GM19397 (cell line): ENCODE data around the gene CDADC1.
A peak's percentile ranks its signal among the peaks of the same experiment; 100 is the strongest.

Source experiments
- ATAC-seq: cut with Tn5 transposase; IDR thresholded peaks from one replicate; pipeline ENCODE4 v1.9.1; 2021; ENCODE audit warnings: mild to moderate bottlenecking, moderate library complexity; ENCODE audit not compliant: unreplicated experiment

CDADC1 gene

DNA sequence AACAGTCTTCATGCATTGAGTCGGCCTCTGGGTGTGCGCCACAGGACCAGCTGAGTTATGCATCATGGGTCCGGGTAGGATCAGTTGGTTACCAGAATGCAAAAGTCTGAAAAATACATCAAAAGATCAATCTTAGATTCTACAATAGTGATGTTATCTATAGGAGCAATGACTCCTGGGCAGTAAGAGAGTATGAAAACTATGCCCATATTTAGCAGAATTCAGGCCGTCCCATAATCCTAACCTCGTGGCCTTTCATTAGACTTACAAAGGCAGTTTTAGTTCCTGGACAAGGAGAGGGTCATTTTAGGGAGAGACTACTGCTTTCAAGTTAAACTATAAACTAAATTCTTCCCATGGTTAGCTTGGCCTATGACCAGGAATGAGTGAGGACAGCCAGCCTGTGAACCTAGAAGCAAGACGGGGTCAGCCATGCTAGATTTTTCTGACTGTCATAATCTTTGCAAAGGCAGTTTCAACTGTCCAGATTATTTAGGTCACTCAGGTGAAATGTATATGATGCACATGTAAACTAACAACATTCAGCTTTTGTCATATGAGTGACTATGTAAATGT lies 11.8 kb upstream of the CDADC1 start:
- no peak for ATAC-seq

DNA sequence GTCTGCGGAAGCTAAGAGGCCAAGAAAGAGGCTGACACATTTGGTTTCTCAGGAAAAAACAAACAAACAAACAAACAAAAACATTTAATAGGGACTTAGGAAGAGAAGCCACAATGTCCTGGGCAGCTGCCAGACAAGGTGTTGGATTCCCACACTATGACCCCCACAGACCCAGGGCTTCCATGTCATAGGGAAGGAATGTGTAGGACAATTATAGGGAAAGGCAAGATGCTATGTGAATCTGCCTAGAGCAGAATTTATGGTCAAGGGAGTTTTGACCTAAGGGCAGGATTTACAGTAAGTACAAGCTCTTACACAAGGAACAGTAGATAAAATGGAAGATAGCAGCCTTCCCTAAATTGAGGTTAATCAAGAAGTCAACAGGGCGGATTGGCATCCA lies 9.1 kb upstream of the CDADC1 start:
- ATAC-seq, result no peak

DNA sequence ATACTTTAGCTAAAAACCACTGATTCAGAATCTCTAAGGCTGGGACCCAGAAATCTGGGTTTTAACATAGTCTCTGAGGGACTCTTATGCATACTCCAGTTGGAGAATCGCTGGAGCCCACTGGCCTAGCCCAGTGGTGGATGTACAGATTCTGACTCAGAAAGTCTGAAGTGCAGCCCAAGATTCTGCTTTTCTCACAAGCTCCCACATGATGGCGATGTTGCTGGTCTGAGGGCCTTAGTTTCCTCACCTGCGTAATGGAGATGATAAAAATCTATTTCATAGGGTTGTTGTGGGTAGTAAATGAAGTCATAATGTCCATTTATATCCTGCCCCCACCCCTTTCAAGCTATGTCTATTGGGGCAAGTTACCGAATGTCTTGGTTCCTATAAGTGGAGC lies 7.7 kb upstream of the CDADC1 start:
- ATAC-seq, result no peak

DNA sequence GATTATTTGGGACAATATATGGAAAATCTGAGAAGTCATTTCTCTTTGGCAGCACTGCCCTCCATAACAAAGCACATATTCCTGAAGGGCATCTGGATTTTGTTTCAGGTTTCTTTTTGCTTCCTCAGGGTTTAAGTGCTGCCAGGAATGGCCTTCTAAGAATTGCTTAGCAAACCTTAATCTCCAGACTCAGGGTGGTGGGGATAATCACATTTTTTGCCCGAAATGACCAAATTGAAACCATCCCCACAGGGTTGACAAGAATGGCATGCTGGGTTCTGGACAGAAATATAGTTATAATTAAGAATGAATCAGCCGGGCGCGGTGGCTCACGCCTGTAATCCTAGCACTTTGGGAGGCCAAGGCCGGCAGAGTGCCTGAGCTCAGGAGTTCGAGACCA lies 6.4 kb upstream of the CDADC1 start:
- no peak for ATAC-seq

DNA sequence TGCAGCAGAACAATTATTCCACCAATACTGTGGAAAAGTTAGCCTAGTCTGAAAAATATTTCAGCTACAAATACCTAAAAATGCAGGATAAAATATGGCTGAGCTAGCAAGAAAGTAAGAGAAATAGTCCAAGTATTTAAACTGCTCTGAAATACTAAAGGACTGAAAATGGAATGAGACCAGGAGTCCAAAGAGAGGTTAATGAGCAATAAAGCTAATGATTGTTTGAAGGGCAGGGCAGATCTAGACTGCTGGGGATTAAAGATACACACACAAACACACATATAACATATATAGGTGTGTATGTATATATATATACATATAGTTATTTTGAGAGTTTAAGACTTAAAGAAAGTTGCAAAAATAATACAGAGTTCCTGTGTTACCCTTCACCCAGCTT lies 2.6 kb upstream of the CDADC1 start:
- ATAC-seq, result no peak

DNA sequence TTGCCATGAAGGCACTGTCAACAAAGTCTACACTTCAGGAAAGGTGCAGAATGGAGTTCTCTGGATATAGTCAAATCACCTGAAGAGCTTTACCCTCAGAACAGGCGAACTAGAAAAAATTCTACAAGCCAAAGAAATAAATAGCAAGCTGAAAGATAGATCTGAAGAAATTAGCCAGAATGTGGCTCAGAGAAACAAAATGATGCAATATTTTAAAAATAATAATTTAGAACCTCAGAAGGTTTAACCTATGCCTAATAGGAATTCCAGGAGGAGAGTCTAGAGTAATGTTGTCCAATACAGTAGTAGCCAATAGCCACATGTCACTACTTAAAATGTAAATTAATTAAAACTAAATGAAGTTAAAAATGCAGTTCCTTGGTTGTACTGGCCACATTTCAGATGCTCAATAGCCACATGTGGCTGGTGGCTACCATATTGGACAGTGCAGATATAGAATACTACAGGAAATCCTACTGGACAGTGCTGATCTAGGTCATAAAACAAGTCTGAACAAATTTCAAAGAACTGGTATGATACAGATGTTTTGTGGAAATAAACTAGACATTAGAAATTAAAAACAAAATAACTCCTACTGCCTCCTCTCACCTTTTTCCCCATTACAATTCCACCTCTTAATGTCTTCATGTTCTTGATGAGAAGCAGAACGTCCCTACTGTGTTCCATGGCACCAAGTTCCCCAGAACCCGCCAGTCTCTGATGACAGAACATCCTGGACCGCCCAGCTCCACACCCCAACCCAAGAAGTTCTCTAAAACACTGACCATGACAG lies 679 bp upstream of the CDADC1 start:
- peak; percentile 36 for ATAC-seq

DNA sequence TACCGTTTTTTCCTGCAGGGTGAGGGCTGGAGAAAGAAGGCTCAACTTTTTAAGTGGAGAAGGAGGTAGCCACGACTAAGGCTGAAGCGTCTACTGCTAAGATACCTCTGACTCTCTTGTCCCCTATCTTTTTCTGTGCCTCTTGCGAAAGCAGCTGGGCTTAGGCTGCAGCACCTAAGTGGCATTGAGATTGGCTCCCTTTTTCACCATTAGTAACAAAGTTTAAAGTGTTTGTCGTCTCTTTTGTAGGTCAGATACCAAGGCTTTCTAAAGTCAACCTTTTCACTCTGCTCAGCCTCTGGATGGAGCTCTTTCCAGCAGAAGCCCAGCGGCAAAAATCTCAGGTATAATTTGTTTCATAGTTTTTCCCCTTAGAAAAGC lies 887 bp downstream of the CDADC1 start:
- ATAC-seq, result no peak

DNA sequence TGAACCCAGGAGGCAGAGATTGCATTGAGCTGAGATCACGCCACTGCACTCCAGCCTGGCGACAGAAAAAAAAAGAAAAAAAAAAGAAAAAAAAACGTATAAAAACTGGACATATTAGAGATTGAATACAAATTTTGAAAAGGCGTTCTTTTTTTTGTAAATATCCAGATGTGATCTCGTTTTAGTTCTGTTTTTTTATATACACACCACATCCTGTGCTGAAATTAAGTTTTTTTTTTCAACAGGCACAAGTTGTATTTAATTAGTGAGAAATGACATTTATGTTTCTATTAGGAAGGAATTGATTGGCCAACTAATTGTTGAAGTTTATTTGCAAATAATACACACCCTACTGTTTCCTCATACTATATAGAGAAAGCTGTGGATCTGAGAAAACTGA lies 3.6 kb downstream of the CDADC1 start:
- no peak for ATAC-seq

DNA sequence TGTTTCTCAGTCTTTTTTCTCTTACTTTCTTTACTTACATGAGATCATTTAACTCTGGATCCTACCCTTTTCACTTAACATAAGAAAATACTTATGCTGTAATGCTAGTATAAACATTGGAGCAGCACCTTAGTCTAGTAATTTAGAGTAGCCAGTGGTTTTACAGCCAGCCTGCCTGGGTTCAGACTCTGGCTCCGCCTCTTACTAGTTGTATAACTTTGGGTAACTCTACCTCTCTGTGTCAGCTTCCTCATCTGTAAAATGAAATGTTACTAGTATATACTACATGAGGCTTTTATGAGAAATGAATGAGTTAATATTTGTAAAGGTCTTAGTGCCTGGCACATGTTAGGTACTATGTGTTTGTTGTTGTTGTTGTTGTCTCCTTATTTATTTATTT lies 5.6 kb downstream of the CDADC1 start:
- ATAC-seq, result no peak

DNA sequence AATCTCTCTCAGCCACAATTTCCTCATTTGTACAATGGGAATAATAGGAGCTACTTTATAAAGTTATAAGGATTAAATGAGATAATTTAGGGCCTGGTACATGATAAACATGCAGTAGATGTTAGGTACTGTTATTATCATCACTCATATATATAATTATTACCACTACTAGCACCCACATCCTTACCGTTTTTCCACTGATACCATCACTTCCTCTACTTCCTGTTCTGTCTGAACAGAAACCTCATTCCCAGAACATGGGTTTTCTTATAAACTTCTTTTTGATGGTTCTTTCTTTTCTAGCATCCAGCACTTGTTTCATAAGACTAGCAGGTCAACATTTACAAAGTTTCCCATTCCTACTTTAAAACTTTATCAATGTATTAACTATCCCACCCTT lies 6.3 kb downstream of the CDADC1 start:
- ATAC-seq, result no peak

DNA sequence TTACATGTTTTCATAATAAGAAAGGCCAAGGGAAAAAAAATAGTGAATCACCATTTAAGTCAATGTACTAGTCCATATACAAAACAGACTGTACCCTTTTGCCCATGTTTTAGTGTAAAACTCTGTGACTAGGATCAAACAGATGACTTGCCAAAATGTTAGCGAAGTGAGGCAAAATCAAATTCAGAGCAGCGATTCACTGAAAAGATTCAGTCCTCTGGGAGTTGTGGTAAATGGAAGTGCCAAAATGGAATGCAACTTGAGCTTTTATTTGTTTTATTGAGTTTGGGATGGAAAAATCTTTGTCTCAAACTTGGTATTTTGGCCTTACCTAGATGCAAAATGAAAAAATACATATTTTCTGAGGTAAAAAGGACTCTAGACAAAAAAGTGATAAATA lies 9.1 kb downstream of the CDADC1 start:
- ATAC-seq, result no peak

DNA sequence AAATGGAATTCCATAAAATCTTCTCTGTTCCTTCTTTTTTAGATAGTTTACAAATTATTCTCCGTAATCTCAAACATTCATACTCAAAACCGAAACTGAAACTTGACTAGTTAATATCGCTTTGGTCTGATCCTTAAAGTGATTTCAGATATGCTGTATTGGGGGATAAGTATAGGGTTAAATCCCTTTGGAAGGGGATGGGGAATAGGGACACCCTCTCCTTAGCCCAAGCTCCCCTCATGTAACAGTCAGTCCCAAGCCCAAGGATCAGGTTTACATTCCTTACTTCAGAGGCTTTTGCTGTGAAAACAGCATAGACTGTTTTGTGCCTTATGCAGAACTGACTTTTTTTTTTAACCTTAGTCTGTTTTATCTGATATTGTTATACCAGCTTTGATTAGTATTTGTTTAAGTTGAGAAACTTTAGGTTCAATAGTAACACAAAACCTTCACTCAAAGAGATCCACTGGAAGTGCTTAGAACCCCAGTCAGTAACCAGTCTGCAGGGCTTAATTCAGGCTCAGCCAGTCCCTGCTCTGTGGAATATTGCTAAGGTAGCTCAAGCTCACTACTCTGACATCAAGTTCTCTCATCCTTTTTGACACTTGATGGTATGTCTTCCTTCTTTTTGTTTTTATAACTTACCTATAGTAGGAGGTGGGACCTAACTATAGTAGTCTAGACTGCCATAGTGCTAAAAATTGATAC lies 10.5 kb downstream of the CDADC1 start:
- no peak for ATAC-seq

DNA sequence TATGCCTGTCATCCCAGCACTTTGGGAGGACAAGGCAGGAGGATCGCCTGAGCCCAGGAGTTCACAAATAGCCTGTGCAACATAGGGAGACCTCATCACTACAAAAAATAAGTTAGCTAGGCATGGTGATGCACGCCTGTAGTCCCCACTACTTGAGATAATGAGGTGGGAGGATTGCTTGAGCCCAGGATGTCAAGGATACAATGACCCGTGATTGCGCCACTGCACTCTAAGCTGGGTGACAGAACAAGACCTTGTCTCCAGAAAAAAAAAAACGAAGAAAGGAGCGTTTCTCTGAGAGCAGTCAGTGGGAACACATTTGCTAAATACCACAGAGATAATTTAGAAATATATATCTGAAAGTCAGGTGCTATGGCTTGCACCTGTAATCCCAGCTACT lies 11.9 kb downstream of the CDADC1 start:
- no peak for ATAC-seq

DNA sequence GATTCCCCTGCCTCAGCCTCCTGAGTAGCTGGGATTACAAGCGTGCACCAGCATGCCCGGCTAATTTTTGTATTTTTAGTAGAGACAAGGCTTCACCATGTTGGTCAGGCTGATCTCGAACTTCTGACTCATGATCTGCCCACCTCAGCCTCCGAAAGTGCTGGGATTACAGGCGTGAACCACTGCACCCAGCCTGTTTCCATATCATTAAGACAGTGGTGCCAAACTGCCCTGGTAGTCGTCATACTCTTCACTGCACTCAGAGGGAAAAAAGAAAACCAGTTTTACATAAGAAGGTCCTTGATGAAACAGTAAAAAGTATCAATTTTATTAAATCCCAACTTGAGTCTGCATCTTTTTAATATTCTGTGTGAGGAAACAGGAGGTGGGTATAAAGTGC lies 14.9 kb downstream of the CDADC1 start:
- no peak for ATAC-seq

DNA sequence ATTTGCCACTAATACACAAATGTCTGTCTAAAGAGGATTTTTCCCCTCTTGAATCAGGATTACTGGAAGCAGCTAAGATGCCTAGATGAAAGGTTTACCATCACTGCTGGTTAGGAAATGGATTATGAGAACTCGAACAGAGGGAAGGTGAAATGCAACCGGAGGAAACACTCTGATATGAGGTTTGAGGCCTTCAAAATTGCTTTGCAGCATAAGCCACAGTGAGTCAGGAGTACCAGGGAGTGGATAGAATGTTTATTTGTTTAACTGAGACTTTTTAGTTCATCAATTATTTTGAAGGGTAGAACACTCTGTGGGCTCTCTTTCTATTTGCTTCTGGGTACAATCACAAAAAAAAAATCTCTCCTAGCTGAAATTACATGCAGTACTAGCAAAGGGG lies 18.1 kb downstream of the CDADC1 start:
- ATAC-seq, result no peak

DNA sequence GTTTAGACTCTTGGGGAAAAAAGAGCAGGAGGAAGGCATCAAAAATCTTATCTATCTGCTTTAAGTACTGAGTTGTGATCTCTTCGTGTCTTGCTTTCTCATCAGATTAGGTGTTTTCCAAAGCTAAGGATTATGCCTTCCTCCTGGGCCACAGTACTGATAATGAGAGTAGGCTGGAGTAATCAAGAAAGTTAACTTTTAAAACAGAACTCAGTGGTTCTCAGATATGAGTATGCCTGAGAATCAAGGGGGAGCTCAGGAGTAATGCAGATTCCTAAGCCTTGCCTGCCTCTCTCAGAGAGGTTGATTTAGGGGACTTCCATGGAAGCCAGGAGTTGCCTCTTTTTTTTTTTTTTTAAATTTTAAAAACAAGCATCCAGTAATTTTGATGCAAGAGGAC lies 23.5 kb downstream of the CDADC1 start:
- no peak for ATAC-seq

DNA sequence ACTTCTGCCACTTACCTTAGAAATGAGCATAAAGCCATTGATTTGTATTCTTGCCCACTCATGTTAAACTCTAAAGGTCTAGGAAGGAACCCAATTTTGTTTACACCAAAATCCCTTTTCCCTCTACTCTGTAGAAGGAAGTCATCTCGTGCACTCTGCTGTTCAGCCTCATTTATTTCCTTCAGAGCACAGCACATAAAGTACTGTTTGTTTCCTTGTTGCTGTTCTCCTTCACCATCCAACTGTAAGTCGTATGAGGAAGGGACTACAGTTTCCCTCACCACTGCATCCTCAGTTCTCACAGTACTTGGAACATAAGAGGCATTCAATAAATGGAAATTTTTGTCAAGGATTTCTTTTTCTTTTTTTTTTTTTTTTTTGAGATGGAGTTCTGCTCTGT lies 24.6 kb downstream of the CDADC1 start:
- ATAC-seq, result no peak

DNA sequence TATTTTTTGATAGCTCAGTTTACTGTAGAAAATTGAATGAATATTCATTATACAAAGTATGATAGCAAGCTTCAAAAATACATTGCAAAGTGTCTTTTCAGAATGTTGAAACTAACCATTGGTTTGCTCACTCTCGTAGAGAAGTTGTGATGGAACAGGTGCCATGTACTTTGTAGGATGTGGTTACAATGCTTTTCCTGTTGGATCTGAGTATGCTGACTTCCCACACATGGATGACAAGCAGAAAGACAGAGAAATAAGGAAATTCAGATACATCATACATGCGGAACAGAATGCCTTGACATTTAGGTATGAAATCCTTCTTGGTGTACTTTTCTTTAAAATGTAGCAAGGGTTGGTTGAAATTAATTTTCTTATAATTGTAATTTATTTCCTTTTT lies 30.5 kb downstream of the CDADC1 start:
- ATAC-seq, result no peak

DNA sequence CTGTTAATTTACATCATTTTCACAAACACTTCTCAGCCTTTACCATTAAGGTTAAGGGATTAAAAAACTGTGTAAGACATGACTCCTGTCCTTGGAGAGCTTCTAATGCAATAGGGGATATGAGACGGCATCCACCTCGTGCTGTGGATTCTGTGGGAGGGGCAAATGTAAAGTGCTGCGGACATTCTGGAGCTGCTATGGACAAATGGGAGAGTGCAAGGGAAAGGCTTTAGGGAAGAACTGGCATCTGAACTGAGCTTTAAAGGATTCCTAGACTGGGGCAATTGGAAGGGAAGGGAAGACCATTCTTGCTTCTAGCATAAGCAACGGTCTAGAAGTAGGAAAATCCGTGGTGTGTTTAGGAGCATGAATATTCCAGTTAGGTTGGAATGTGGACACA lies 31.4 kb downstream of the CDADC1 start:
- ATAC-seq, result no peak

DNA sequence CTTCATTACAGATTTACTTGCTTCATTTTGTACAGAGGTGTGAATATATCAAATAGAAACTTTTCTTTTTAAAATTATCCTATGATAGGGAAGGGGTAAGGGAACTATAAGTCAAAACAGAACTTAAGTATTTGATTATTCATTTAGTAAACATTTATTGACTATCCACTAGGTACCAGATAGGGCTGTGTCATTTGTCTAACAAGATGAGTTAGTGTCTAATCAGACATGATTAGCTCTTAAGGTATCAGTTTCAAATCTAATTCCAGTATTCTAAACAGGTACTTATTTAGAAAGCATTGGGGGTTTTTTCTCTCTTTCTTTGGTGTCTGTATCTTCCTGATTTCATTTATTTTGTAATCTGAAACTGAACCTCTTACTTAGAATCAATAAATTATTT lies 32.2 kb downstream of the CDADC1 start:
- ATAC-seq, result no peak

DNA sequence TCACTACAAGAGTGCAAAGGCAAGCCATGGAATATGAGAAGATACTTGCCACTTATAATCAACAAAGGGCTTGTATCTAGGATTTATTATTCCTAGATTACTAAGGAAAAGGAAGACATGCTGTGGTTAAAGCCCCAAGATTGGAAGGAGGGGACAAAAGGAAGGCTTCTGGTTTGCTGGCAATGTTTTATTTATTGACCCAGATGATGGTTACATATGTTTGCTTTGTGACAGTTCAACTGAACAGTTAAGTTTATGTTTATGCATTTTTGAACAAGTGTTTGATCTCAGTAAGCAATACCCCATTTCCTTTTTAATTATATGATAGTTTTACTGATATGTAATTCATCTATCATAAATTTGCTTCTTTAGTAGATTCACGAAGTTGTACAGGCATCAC lies 40.3 kb downstream of the CDADC1 start:
- no peak for ATAC-seq

DNA sequence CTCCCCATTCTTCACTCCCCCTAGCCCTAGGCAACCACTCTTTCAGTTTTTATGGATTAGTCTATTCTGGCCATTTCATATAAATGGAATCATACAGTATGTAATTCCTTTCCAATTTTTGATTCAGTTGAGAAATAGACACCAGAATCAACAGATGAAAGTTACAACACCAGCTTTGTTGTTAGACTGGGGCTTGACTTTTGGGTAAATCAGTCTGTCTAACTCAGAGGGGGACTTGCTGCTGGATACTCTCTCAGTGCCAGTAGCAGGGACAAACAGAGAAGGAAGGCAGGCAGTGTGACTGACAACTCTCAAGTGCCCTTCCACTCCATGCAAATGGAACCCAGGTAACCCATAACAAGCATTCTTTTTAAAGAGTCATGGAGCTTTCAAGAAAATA lies 40.7 kb downstream of the CDADC1 start:
- no peak for ATAC-seq
